HEK293T (cell line): Measurements from ENCODE around the gene MUC15.

ENCODE experiments used
- FOXA1 ChIP-seq: fragments of 450-650 bp; IDR thresholded peaks from 2 replicates; pipeline ENCODE4 v1.6.1; 2016; ENCODE audit warnings: mild to moderate bottlenecking
- LEF1 ChIP-seq: fragments of 450-650 bp; IDR thresholded peaks from 2 replicates; pipeline ENCODE4 v1.6.1; 2017; ENCODE audit warnings: mild to moderate bottlenecking, borderline replicate concordance
- SP1 ChIP-seq: fragments of 450-650 bp; IDR thresholded peaks from 2 replicates; pipeline ENCODE4 v1.6.1; 2017
- SUZ12 ChIP-seq: fragments of 450-650 bp; IDR thresholded peaks from 2 replicates; pipeline ENCODE4 v1.6.1; 2016; ENCODE audit warnings: mild to moderate bottlenecking

DNA sequence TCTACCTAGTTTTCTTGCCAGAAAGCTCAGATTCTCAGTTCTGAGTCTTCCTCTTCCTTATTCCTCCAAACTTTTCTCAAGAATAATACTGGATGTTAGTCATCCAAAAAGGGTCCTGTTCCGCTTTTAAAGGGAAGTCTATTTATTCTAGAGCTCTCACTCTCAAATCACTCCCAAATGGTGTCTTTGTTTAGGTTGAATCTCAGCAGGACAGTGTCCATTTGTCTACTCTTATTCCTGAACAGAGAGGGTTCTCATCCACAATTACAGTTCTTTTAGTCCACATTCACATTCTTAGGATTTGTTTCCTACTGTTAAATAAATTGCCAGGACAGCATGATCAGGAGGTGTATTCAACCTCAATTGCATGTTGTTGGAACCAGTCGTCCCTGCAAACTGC, 61.3 kb downstream of the MUC15 start:
- TF ChIP-seq SP1 (no peak), SUZ12 (no peak), FOXA1 (no peak), LEF1 (no peak)
